ENCODE data around the gene IFRD2.
"Not testable (repeated sequence)": the region's sequence is repeated elsewhere in the genome, so short reads cannot be mapped to it uniquely, and the experiment has no call there.

The IFRD2 gene

DNA sequence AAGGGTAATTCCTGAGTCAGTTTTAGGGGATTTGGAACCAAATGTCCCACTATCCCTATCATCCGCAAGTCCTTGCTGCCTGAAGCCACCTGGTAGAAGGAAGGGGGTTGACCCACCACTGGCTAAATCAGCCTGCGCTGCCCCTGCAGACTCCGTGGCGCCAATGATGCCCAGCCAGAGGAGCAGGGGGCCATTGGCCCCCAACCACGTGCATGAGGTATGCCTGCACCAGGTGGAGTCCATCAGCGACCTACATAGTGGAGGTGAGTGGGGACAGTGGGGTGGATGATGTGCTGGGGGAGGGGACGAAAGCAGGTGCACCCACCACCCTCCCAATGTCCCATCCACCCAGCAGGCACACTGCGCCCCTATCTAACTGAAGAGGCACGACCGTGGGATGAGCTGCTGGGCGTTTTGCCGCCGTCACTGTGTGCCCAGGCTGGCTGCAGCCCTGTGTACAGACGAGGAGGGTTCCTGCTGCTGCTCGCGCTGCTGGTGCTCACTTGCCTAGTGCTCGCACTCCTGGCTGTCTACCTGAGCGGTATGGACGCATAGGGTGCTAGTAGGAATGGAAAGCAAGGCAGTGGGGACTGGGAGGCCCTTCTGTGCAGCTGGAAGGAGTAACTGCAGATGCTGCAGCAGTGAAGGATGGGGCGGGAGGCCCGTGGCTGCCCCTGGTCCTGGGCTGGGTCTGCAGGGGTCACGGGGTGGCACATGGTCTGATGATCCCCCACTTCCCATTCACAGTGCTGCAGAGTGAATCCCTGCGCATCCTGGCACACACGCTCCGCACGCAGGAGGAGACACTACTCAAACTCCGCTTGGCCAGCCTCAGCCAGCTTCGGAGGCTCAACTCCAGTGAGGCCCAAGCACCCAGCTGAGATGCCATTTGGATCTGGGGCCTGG lies 5.7 kb downstream of the IFRD2 start:
- no peak for DNase-seq (ENCODE audit: low read depth)

DNA sequence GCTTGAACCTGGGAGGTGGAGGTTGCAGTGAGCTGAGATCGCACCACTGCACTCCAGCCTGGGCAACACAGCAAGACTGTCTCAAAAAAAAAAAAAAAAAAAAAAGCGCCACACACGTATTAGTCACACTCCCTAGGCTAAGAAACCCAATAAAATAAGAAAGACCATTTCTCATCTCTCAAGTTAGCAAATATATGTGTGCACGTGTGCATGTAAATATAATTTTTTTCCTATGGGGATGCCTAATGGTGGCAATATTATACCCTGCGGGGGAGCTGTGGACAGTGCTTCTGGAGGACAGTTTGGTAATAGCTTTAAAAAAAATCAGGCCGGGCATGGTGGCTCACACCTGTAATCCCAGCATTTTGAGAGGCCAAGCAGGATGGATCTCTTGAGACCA lies 8.1 kb downstream of the IFRD2 start:
- DNase-seq (ENCODE audit: low read depth), result not testable (repeated sequence)

DNA sequence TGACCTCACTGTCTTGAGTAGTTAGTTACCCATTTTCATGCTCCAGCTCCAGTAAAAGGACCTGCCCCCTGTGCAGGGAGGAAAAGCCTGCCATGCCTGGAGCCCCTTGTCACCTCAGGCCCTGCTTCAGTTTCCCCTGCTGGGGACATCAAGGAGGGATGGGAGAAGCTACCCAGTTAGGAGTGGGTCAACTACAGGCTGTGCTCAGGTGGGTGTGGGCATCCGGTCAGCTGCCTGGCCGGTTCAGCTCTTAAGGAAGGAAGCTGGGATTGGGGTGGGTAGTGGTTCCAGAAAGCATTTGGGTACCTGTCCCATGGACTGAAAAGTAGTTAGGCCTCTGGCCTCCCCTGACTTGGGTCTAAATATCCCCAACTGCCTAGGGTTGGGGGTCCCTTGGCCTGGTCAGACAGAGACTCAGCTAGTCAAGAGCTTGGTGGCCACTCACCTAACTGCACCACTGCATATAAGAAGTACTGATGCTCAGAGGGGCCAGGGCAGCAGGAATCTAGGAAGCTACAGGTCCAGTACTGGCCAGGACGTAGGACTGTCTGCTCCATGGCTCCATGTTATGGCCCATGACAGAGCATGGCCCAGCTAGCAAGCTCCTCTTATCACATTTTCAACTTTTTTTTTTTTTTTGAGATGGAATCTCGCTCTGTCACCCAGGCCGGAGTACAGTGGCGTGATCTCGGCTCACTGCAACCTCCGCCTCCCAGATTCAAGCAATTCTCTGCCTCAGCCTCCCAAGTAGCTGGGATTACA lies 12.8 kb downstream of the IFRD2 start:
- no peak for DNase-seq (ENCODE audit: low read depth)

GRCh38 chr3:50278880-50279224 lies 13.4 kb downstream of the IFRD2 start, which contains the start of gene LSMEM2:
LSMEM2 (plus strand) TSS chr3:50279087; CDS start chr3:50279114, 27 bp downstream.
- DNase-seq (ENCODE audit: low read depth), result no peak

- DNase-seq (ENCODE audit: low read depth), result no peak
Measured at GRCh38 chr3:50278123-50278879, 13.9 kb downstream of the IFRD2 start.

DNA sequence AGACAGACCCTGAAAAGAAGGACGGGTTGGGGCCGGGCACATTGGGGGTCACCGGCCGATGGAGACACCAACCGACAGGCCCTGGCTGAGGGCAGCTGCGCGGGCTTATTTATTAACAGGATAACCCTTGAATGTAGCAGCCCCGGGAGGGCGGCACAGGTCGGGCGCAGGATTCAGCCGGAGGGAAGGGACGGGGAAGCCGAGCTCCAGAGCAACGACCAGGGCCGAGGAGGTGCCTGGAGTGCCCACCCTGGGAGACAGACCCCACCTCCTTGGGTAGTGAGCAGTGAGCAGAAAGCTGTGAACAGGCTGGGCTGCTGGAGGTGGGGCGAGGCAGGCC lies 15.5 kb downstream of the IFRD2 start:
- no peak for DNase-seq (ENCODE audit: low read depth)

DNA sequence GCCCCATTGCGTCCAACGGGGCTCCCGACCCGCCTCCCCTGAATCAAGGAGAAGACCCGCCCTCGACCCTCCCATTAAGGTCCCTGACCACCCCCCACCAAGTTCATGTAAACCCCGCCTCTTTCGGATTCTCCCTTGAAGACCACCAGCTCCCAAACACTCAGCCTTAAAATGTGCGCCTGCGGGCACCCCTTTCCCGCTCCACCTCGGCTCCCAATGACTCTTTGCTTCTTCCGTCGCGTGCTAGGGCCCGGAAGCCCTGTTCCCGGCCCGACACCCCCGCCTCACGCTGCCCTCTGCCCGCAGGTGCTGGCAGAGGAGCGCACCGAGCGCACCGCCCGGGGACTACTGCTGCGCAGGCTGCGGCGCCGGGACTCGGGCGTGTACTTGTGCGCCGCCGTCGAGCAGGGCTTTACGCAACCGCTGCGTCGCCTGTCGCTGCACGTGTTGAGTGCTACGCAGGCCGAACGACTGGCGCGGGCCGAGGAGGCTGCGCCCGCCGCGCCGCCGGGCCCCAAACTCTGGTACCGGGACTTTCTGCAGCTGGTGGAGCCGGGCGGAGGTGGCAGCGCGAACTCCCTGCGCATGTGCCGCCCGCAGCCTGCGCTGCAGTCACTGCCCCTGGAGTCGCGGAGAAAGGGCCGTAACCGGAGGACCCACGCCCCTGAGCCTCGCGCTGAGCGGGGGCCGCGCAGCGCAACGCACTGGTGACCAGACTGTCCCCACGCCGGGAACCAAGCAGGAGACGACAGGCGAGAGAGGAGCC lies 16.1 kb downstream of the IFRD2 start:
- DNase-seq (ENCODE audit: low read depth), result no peak

DNA sequence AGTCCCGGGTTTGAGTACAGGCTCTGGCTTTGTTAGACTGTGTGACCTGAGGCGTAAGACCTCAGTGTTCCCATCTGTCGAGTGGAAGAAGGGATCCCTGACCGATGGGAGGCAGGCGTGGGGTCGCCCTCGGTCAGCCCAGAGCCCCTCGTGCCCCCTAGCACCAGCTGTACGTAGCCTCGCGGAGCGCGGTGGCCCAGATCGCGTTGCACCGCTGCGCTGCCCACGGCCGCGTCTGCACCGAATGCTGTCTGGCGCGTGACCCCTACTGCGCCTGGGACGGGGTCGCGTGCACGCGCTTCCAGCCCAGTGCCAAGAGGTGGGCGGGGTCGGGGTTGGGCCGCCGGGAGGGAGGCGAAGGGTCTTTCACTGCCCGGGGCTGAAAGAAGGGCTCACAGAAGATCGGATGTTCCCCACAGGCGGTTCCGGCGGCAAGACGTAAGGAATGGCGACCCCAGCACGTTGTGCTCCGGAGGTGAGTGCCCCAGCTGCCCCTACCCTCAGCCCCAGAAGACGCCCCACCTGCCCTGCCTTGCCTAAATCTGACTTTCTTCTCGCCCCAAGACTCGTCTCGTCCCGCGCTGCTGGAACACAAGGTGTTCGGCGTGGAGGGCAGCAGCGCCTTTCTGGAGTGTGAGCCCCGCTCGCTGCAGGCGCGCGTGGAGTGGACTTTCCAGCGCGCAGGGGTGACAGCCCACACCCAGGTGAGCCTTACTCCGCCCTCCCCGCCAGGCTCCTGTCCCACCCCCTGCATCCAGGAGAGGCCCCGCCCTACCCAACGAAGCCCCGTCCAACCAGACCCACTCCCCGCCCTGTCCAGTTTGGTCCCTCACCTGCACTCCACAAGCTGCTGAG lies 16.9 kb downstream of the IFRD2 start:
- no peak for DNase-seq (ENCODE audit: low read depth)

GRCh38 chr3:50274371-50275104 lies 17.7 kb downstream of the IFRD2 start:
- DNase-seq (ENCODE audit: low read depth), result no peak

DNA sequence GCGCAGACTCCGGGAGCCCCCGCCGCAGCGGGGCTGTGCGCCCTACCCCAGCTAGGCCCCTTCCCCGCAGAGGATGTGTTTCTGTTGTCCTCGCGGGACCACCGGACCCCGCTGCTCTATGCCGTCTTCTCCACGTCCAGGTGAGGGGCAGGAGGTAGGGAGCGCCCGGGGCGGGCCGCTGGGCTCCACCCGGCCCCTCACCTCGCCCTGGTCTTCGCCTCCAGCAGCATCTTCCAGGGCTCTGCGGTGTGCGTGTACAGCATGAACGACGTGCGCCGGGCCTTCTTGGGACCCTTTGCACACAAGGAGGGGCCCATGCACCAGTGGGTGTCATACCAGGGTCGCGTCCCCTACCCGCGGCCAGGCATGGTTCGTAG lies 18.6 kb downstream of the IFRD2 start:
- no peak for DNase-seq (ENCODE audit: low read depth)

- DNase-seq (ENCODE audit: low read depth), result no peak
Measured at GRCh38 chr3:50272911-50273688, 19.1 kb downstream of the IFRD2 start.

DNA sequence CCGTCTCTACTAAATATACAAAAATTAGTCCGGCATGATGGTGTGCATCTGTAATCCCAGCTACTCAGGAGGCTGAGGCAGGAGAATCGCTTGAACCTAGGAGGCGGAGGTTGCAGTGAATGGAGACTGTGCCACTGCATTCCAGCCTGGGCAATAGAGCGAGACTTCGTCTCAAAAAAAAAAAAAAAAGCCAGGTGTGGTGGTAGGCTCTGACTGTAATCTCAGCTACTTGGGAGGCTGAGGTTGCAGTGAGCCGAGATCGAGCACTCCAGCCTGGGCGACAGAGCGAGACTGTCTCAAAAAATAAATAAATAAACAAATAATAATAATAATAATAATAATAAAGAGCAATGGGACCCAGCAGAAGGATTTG lies 19.7 kb downstream of the IFRD2 start:
- not testable (repeated sequence) for DNase-seq (ENCODE audit: low read depth)

DNA sequence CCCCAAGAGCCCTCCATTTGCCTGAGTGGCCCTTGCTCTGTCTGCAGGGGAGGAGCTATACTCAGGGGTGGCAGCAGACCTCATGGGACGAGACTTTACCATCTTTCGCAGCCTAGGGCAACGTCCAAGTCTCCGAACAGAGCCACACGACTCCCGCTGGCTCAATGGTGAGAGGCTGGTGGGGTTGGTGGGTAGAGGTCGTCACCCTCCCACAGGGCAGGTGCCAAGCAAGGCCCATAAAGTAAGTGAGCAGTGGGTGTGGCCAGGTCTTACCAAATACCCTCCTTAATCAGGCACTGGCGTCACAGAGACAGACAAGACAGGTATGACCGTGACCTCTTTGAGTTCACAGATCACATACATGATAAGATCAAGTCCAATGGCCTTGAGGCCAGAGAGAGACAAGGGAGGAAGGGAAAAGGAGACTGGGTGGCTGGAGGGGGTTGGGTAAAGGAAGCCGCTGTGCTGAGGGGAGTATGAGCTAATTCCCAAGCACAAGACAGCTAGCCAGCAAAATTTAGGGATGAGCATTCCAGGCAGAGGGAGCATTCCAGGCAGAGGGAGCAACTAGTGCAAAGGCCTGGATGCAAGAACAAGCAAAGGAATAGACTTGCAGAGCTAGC lies 20.8 kb downstream of the IFRD2 start:
- no peak for DNase-seq (ENCODE audit: low read depth)

DNA sequence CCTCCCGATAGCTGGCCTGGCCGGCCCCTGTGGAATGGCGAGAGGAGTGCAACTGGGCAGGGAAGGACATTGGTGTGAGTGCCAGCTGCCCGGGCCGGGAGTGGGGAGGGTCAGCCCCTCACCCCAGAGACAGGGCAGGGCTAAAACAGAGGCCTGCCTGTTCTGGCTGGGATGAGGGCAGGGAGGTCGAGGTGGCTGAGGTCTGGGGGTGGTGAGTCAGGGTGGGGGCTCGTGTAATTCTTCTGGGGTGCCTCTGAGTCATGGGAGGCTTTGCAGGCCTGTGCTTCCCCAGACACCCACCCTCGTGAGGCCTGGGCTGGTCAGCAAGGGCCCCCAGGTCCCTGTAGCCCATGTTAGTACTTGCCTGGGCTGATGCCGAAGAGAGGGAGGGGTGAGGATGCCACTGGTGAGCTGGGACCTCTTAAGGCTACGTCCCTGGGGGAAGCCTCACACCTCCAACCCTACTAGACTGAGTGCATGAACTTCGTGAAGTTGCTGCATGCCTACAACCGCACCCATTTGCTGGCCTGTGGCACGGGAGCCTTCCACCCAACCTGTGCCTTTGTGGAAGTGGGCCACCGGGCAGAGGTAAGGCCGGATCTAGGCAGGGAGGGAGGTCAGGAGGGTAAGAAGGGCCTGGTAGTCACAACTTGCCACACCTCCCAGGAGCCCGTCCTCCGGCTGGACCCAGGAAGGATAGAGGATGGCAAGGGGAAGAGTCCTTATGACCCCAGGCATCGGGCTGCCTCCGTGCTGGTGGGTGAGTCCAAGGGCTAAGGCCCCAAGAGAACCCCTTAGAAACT lies 21.6 kb downstream of the IFRD2 start:
- DNase-seq (ENCODE audit: low read depth), result no peak

GRCh38 chr3:50269977-50270413 lies 22.2 kb downstream of the IFRD2 start:
- no peak for DNase-seq (ENCODE audit: low read depth)

GRCh38 chr3:50269460-50269859 lies 22.8 kb downstream of the IFRD2 start:
- DNase-seq (ENCODE audit: low read depth), result no peak

DNA sequence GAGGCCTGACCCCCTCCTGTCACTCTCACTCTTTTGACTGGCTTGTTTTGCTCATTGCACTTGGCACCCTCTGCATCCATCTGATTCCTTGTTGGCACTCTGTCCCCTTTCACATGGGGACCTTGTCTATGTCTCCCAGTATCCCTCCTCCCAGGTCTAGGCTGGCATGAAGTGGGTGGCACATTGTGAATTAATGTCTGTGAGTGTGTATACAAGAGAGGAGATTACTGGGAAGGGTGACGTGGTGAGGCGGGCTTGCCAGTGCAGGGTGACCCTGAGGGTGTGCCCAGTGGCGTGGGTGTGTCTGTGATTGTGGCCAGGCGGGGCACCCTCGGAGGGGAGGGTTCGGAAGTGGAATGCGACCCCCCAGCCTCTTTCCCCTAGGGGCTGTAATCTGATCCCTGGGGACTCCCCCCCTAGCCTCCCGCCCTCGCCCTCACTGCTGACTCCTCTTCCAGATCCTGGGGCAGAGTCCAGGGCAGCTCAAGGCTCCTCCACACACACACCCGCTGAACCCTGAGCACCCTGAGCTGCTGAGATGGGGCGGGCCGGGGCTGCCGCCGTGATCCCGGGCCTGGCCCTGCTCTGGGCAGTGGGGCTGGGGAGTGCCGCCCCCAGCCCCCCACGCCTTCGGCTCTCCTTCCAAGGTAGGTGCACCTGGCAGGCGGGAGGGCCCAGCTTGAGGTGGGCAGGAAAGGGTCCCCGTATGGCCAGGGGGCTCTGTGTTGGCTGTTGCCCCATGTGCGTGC lies 23.4 kb downstream of the IFRD2 start, which contains the start of gene SEMA3B:
Gene SEMA3B (plus strand): TSS at position 445 of the 749 bp plus-strand sequence. CDS start 94 bp downstream, at position 539.
- DNase-seq (ENCODE audit: low read depth), result no peak
